Stomach smooth muscle (tissue), 2 donors: ENCODE measurements around the gene MAP3K9.

ENCODE experiments used
- H3K27ac ChIP-seq: one replicate; pipeline ENCODE4 v1.7.0; 2013; ENCODE audit warnings: mild to moderate bottlenecking, low read length, inconsistent platforms
- H3K27me3 ChIP-seq, 2 donors: one replicate each; pipeline ENCODE4 v1.7.0; 2013; ENCODE audit warnings: low read length in 2 of 2; ENCODE audit not compliant: insufficient read depth in 2 of 2, control insufficient read depth in 1 of 2
- H3K36me3 ChIP-seq, 2 donors: one replicate each; pipeline ENCODE4 v1.7.0; 2013; ENCODE audit warnings: low read length in 2 of 2; ENCODE audit not compliant: control insufficient read depth in 2 of 2, insufficient read depth in 2 of 2
- H3K4me1 ChIP-seq: one replicate; pipeline ENCODE4 v1.7.0; 2013; ENCODE audit warnings: low read length; ENCODE audit not compliant: control insufficient read depth, insufficient read depth
- H3K4me3 ChIP-seq, 2 donors: one replicate each; pipeline ENCODE4 v1.7.0; 2013; ENCODE audit warnings: low read length in 2 of 2
- H3K9ac ChIP-seq, 2 donors: one replicate each; pipeline ENCODE4 v1.7.0; 2013; ENCODE audit warnings: low read length in 2 of 2, mild to moderate bottlenecking in 1 of 2
- H3K9me3 ChIP-seq, 2 donors: one replicate each; pipeline ENCODE4 v1.7.0; 2013; ENCODE audit warnings: low read length in 2 of 2; ENCODE audit not compliant: control insufficient read depth in 2 of 2
- donor health status: healthy.
- donor health status: Pancreatic carcinoma.

The MAP3K9 gene

DNA sequence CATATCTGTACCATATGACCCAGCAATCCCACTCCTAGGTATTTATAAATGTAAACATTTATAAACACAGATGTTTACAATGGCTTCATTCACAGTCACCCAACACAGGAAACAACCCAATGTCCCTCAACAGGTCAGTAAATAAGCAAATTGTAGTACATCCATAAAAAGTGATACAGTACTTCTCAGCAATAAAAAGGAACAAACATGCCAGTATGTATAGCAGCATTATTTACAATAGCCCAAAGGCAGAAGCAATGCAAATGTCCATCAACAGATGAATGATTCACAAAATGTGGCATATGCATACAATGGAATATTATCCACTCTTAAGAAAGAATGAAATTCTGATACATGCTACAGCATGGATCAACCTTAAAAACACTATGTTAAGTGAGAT is 27.6 kb upstream of the MAP3K9 start:
- peaks cover 0 to 4% of the 10 kb centered on the region in 2 donors for H3K9me3 ChIP-seq
- no peak overlapping the region for H3K27ac ChIP-seq
- no peak overlapping the region for H3K9ac ChIP-seq
- H3K27me3 ChIP-seq = peaks cover 0 to 2% of the 10 kb centered on the region in 2 donors
- H3K4me1 ChIP-seq = peaks cover 2% of the 10 kb centered on the region
- H3K4me3 ChIP-seq = no peak overlapping the region
- no peaks in the 10 kb centered on the region for H3K36me3 ChIP-seq

DNA sequence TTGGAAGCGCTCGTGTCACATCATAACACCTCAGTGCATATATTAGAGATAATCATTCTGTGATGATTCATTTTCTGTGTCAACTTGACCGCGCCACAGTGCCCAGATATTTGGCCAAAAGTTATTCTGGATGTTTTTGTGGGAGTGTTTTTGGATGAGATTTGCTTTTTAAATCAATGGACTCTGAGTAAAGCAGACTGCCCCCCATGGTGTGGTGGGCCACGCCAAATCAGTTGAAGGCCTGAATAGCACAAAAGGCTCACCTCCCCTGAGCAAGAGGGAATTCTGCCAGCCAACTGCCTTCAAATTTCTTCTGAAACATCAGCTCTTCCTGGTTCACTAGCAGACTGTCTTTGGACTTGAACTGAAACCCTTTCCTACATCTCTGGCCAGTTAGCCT is 24.6 kb upstream of the MAP3K9 start:
- H3K4me1 ChIP-seq = peaks cover 2% of the 10 kb centered on the region
- H3K9ac ChIP-seq = no peak overlapping the region
- H3K27me3 ChIP-seq = peaks cover 0 to 2% of the 10 kb centered on the region in 2 donors
- H3K27ac ChIP-seq = no peak overlapping the region
- peaks cover 0 to 4% of the 10 kb centered on the region in 2 donors for H3K9me3 ChIP-seq
- H3K36me3 ChIP-seq = no peaks in the 10 kb centered on the region
- H3K4me3 ChIP-seq = no peak overlapping the region

DNA sequence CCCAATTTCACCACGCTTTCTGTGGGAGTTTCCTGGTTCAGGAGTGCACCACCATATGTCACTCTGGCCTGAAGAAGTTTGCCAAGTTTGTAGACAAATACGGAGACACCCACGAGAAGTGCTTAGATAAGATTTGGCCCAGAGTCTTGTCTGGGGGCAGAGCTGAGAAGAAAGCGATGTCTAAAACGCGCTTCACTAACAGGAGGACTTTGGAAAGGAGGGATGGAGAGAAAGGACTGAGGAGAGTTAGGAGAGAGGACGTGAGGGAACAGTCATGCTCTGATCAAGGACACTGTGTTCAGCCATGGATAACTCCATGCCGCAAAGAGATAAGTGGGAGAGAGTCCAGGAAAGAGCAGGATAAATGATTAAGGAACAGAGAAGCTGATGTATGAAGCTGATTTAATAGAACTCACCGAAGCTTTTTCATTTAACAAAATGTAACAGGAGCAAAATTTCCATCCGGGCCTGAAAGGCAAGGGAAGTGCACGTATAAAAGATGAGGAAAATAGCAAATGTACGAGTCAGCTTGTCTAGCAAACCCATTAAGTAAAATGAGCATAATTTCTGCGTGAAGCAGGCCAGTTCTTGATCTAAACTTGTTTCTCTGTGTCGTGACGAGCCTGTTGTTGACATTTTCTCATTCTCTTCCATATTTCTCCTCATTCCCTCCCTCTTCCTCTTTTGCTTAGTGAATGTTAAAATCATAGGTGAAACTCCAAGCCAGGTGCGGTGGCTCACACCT is 23.4 kb upstream of the MAP3K9 start:
- Histone ChIP-seq H3K36me3 (no peaks in the 10 kb centered on the region), H3K27ac (no peak overlapping the region), H3K4me1 (peaks cover 2% of the 10 kb centered on the region), H3K27me3 (peaks cover 0 to 2% of the 10 kb centered on the region in 2 donors), H3K9ac (no peak overlapping the region), H3K9me3 (peaks cover 0 to 4% of the 10 kb centered on the region in 2 donors), H3K4me3 (no peak overlapping the region)

- Histone ChIP-seq H3K4me3 (no peak overlapping the region), H3K27ac (no peak overlapping the region), H3K4me1 (peaks cover 2% of the 10 kb centered on the region), H3K36me3 (no peaks in the 10 kb centered on the region), H3K9ac (no peak overlapping the region), H3K9me3 (peaks cover 0 to 4% of the 10 kb centered on the region in 2 donors), H3K27me3 (peaks cover 0 to 2% of the 10 kb centered on the region in 2 donors)
These were observed 21.9 kb upstream of the MAP3K9 start for GRCh38 chr14:70830998-70831781.

DNA sequence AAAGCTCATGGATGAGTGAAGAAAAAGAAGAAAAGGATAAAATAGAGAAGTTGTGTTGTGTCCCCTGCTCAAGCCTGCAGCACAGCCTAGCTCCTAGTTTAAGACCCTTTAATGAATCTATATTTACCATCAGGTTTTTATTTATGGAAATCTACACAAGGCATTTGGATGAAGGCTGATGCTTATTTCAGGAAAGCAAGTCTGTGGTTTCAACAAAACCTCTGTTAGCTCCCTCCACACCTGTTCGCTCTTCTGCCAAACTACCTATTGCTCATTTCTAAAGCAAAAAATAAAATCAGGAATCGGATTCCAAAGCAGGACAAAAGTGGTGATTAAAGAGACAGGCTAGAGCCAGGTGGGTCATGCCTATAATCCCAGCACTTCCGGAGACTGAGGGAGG is 18.9 kb upstream of the MAP3K9 start:
- no peak overlapping the region for H3K27ac ChIP-seq
- no peaks in the 10 kb centered on the region for H3K36me3 ChIP-seq
- H3K4me3 ChIP-seq = no peak overlapping the region
- no peaks in the 10 kb centered on the region for H3K9me3 ChIP-seq
- H3K9ac ChIP-seq = no peak overlapping the region
- peaks cover 0 to 2% of the 10 kb centered on the region in 2 donors for H3K27me3 ChIP-seq
- peaks cover 2% of the 10 kb centered on the region for H3K4me1 ChIP-seq

GRCh38 chr14:70827752-70828151 is 18.4 kb upstream of the MAP3K9 start:
- Histone ChIP-seq H3K36me3 (no peaks in the 10 kb centered on the region), H3K9me3 (no peaks in the 10 kb centered on the region), H3K9ac (no peak overlapping the region), H3K27me3 (peaks cover 0 to 2% of the 10 kb centered on the region in 2 donors), H3K27ac (no peak overlapping the region), H3K4me3 (no peak overlapping the region), H3K4me1 (peaks cover 4% of the 10 kb centered on the region)

- Histone ChIP-seq H3K27me3 (no peaks in the 10 kb centered on the region), H3K4me3 (no peak overlapping the region), H3K36me3 (no peaks in the 10 kb centered on the region), H3K9me3 (no peaks in the 10 kb centered on the region), H3K27ac (no peak overlapping the region), H3K4me1 (peaks cover 6% of the 10 kb centered on the region), H3K9ac (no peak overlapping the region)
These were observed 18.0 kb upstream of the MAP3K9 start for GRCh38 chr14:70827347-70827746.

DNA sequence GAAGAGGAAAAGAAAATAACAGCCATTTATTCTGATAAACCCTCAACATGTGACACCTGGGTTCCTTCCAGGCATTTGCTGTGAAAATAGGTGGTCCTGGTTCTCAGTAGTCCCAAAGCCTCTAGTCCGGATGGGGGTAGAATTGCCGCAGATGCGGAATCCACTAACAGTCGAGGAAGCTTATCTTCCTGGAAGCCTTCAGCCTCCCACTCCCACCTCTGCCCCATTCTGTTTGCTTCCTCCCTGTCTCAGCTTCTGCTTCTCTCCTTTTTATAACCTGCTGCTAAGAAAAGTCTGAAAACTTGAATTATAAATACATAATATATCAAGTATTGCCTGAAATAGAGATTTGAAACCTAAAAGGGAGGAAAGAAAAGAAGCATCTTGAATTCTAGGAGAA is 14.0 kb upstream of the MAP3K9 start:
- Histone ChIP-seq H3K27me3 (peaks cover 2 to 6% of the 10 kb centered on the region in 2 donors), H3K27ac (no peak overlapping the region), H3K36me3 (no peaks in the 10 kb centered on the region), H3K9ac (no peak overlapping the region), H3K9me3 (no peaks in the 10 kb centered on the region), H3K4me1 (peaks cover 13% of the 10 kb centered on the region), H3K4me3 (no peak overlapping the region)

- Histone ChIP-seq H3K36me3 (no peaks in the 10 kb centered on the region), H3K27me3 (peaks cover 2 to 6% of the 10 kb centered on the region in 2 donors), H3K4me1 (peaks cover 13% of the 10 kb centered on the region), H3K9ac (peak overlapping the region; percentile 51 to 74), H3K9me3 (no peaks in the 10 kb centered on the region), H3K27ac (no peak overlapping the region), H3K4me3 (peak overlapping the region; percentile 64 to 79)
These were observed 13.3 kb upstream of the MAP3K9 start for GRCh38 chr14:70822530-70823185.

DNA sequence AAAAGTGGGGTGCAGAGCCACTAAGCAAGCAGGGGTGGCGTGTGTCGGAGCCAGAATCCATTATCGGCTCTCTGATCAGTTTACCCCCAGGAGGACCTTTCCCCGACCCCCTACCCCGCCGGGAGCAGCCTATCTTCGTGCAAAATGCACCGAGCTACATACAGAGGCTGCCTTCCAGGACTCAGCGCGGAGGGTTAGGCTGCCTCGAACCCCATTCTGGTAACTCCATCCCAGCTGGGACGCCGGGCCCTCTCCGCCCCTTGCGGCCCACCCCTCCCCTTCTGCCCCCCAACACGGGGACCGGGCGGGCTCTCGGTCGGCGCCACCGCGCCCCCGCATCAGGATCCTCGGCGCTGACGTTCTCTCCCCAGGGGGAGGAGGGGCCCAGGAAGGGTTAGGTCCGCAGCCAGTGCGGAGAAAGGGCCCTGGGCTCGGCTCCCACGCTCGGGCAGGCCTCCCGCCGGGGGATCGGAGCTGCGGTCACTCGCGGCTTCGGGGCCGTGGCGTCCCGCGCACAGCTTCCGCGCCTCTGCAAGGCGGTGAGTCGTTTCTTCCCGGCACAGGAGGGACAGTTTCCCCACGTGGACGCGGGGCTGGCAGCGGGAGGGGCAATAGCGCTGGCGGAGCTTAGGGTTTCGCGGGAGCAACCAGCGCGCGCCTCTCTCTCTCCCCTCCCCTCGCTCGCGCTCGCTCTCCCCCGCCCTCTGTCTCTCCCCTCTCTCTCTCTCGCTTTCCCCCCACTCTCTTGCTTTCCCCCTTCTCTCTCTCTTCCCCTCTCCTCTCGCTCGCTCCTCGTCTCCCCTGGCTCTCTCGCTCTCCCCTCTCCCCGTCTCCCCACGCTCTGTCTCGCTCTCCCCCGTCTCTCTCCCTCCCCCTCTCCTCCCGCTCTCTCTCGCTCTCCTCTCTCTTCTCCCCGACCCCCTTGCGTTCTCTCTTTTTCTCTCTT is 12.5 kb upstream of the MAP3K9 start:
- Histone ChIP-seq H3K4me3 (peak overlapping the region; percentile 64 to 79), H3K4me1 (peaks cover 13% of the 10 kb centered on the region), H3K36me3 (no peaks in the 10 kb centered on the region), H3K27ac (no peak overlapping the region), H3K27me3 (peaks cover 2 to 6% of the 10 kb centered on the region in 2 donors), H3K9ac (peak overlapping the region; percentile 51 to 74), H3K9me3 (no peaks in the 10 kb centered on the region)
